HepG2 (cell line): Measurements from ENCODE around the gene RASA2. TPM values are rescaled to one million over a fixed set of nuclear protein-coding genes. Genes with fewer than 3 reads are reported as not detected.

Experiments
- ATAC-seq: fragments of 200-7000 bp; cut with Tn5 transposase; 3 replicates; pipeline ENCODE4 v1.9.1; 2020; ENCODE audit warnings: mild to moderate bottlenecking, moderate library complexity
- BruUV-seq: library from RNA; stranded (reverse); fragments of 400-500 nt; replicated peaks from 2 replicates; lab custom pipeline; 2021; lab: Mats Ljungman, UMichigan
- CTCF ChIA-PET: fragments of 300-600 bp; formaldehyde crosslinking; extraction: SDS; loops from one replicate; lab custom pipeline; 2021; ENCODE audit warnings: low total read pairs, inconsistent platforms, low intra/inter-chr PET ratio; lab: Yijun Ruan, JAX
- POLR2A ChIA-PET: fragments of 350-600 bp; sonication (Branson Sonifier 250); formaldehyde crosslinking; loops from one replicate; lab custom pipeline; 2020; ENCODE audit warnings: antibody characterized with exemption, inconsistent platforms; lab: Yijun Ruan, JAX
- DNase-seq: peaks from one replicate; pipeline ENCODE4 v3.0.0-alpha.2; 2015; ENCODE audit warnings: low spot score
- FAIRE-seq: peaks from 3 replicates; lab custom pipeline; 2011; peaks lifted over from hg19 to GRCh38; lab: Jason Lieb, UNC
- H2AFZ ChIP-seq: one replicate; pipeline ENCODE4 v1.6.1; 2011; ENCODE audit warnings: low read length, inconsistent platforms
- H3K27ac ChIP-seq: fragments of 300-600 bp; 3 replicates; pipeline ENCODE4 v1.8.0; 2011; ENCODE audit warnings: mixed run types, mild to moderate bottlenecking, mixed read lengths, low read length, inconsistent platforms; ENCODE audit not compliant: insufficient read depth; ENCODE audit errors: extremely low read length
- H3K27me3 ChIP-seq, 2 experiments: fragments of 200-600 bp in 1 of 2; 2 replicates in 1 of 2; 3 replicates in 1 of 2; pipeline versions ENCODE4 v1.6.0 to v1.8.0; 2011; ENCODE audit warnings: low read length in 2 of 2, mild to moderate bottlenecking in 2 of 2, moderate library complexity in 2 of 2, inconsistent platforms in 1 of 2; ENCODE audit not compliant: insufficient read depth in 2 of 2, control insufficient read depth in 1 of 2
- H3K36me3 ChIP-seq, 2 experiments: fragments of 200-600 bp in 1 of 2; replicated peaks in 1 of 2; 2 replicates in 1 of 2; 3 replicates in 1 of 2; pipeline versions ENCODE4 v1.5.1 to v1.8.0; 2011; ENCODE audit warnings: low read length in 2 of 2, inconsistent platforms in 1 of 2; ENCODE audit not compliant: insufficient read depth in 2 of 2, control insufficient read depth in 1 of 2
- H3K4me1 ChIP-seq: 2 replicates; pipeline ENCODE4 v1.5.1; 2012; ENCODE audit warnings: low read length, inconsistent platforms; ENCODE audit not compliant: insufficient read depth
- H3K4me2 ChIP-seq: 2 replicates; pipeline ENCODE4 v1.6.0; 2011; ENCODE audit warnings: low read depth, low read length, inconsistent platforms
- H3K4me3 ChIP-seq, 3 experiments: fragments of 200-600 bp in 1 of 3; sonication (generic), shearing (Covaris generic) in 1 of 3; replicated peaks in 1 of 3; 2 replicates each; pipeline ENCODE4 v1.5.1; 2011 to 2016; ENCODE audit warnings: low read length in 3 of 3, inconsistent platforms in 2 of 3, low read depth in 2 of 3, mild to moderate bottlenecking in 2 of 3, control low read depth in 1 of 3, mixed read lengths in 1 of 3; ENCODE audit not compliant: insufficient read depth in 1 of 3
- H3K79me2 ChIP-seq: one replicate; pipeline ENCODE4 v1.6.1; 2011; ENCODE audit warnings: low read length, inconsistent platforms; ENCODE audit not compliant: insufficient read depth
- H3K9ac ChIP-seq: 2 replicates; pipeline ENCODE4 v1.6.0; 2011; ENCODE audit warnings: mild to moderate bottlenecking, low read depth, low read length, inconsistent platforms; ENCODE audit not compliant: insufficient read depth
- H3K9me3 ChIP-seq: 2 replicates; pipeline ENCODE4 v1.5.1; 2012; ENCODE audit warnings: mild to moderate bottlenecking, low read length
- H4K20me1 ChIP-seq: 2 replicates; pipeline ENCODE4 v1.6.0; 2011; ENCODE audit warnings: inconsistent platforms, mild to moderate bottlenecking, low read length, moderate library complexity; ENCODE audit not compliant: insufficient read depth
- ETV6 ChIP-seq: sonication (generic); formaldehyde crosslinking; conservative IDR thresholded peaks from 2 replicates; pipeline ENCODE4 v1.4.0; 2020; ENCODE audit warnings: missing genetic modification reagents
- HOXA9 ChIP-seq: sonication (generic); formaldehyde crosslinking; IDR thresholded peaks from 2 replicates; pipeline ENCODE4 v1.8.1; 2022; ENCODE audit warnings: missing genetic modification reagents, mild to moderate bottlenecking, moderate library complexity, borderline replicate concordance
- KLF11 ChIP-seq: IDR thresholded peaks from 2 replicates; pipeline ENCODE4 v1.6.1; 2016; ENCODE audit warnings: missing compliant biosample characterization
- TBX2 ChIP-seq: sonication (generic); formaldehyde crosslinking; IDR thresholded peaks from 2 replicates; pipeline ENCODE4 v1.5.0; 2020; ENCODE audit warnings: missing genetic modification reagents, mild to moderate bottlenecking, borderline replicate concordance
- ZNF274 ChIP-seq: sonication (generic); formaldehyde crosslinking; IDR thresholded peaks from 2 replicates; pipeline ENCODE4 v1.5.1; 2020; ENCODE audit warnings: mild to moderate bottlenecking, missing genetic modification reagents
- ZNF431 ChIP-seq: sonication (generic); formaldehyde crosslinking; IDR thresholded peaks from 2 replicates; pipeline ENCODE4 v1.9.0; 2022; ENCODE audit warnings: missing genetic modification reagents, low read depth, mild to moderate bottlenecking, borderline replicate concordance
- WGBS: methylation state at CpG from one replicate; pipeline ENCODE4 v1.1.6; 2017; ENCODE audit warnings: low lambda C conversion rate; 5-methylcytosine and 5-hydroxymethylcytosine counted together
- in situ Hi-C: cut with HindIII; loops from 2 replicates; pipeline ENCODE4 v1.10.0; 2017; ENCODE audit warnings: low pct_unique_long_range_greater_than_20kb; ENCODE audit not compliant: extremely low pct_ligation_motif_present
- intact Hi-C: fragments of 100-400 bp; cut with micrococcal nuclease; formaldehyde crosslinking; loops from one replicate; pipeline ENCODE4 v1.10.0; 2022; ENCODE audit not compliant: unreplicated experiment
- polyA plus RNA-seq, 8 experiments: library from polyadenylated mRNA; depleted of rRNA in 3 of 8; stranded (reverse) in 7 of 8; unstranded in 1 of 8; fragments of >200 nt; fragmentation: Illumina TruSeq in 4 of 8; extraction: Trizol in 4 of 8; gene quantifications; 2 replicates each; pipeline versions ENCODE4 v1.2.1 to v1.2.3, GENCODE V29; 2011 to 2016; ENCODE audit warnings: low read depth in 4 of 8, missing spikeins in 1 of 8, mixed read lengths in 1 of 8; ENCODE audit not compliant: insufficient read depth in 1 of 8
- total RNA-seq, 5 experiments: library from RNA; depleted of rRNA; stranded (reverse); fragments of >200 nt; fragmentation: Illumina TruSeq; extraction: Trizol; gene quantifications; 2 replicates each; pipeline ENCODE4 v1.2.3, GENCODE V29; 2016; ENCODE audit warnings: low read depth in 1 of 5
- TF ChIP-seq, protein P1 (sequence below): sonication (generic); formaldehyde crosslinking; IDR thresholded peaks from 2 replicates; pipeline ENCODE4 v1.4.0; 2020; ENCODE audit warnings: mild to moderate bottlenecking, missing genetic modification reagents, borderline replicate concordance
- TF ChIP-seq, protein P2 (sequence below): sonication (generic); formaldehyde crosslinking; IDR thresholded peaks from 2 replicates; pipeline ENCODE4 v1.8.1; 2023; ENCODE audit warnings: mild to moderate bottlenecking, inconsistent platforms, moderate library complexity, missing genetic modification reagents, borderline replicate concordance
- TF ChIP-seq, protein P3 (sequence below): sonication (generic); formaldehyde crosslinking; IDR thresholded peaks from 2 replicates; pipeline ENCODE4 v1.4.0; 2020; ENCODE audit warnings: missing genetic modification reagents, borderline replicate concordance

Gene RASA2
- total and polyA plus RNA-seq, 2 of the 13 experiments (the other 11 are each of a cell fraction or from before 2014, with no cell fraction given), result 5.4 to 8.5 TPM

DNA sequence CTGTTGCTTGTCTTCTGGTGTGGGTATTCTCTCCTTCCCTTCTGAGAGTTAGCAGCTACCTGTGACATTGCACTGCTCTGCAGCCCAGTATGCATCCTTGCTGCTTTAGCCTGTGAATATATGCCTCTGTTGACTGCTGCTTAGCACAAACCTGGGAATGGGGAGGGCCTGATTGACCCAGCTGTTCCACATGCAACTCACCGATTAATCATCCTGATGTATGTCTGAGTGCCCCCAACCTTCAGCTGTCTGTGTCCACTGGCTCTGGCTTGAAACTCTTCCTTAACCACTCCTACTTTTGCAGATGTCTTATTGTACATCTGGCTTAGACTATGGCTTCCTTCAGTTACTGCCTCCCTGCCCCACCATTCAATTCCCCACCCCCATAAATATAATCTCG, 119.1 kb downstream of the RASA2 start:
- no peak overlapping the region for H3K4me2 ChIP-seq
- ATAC-seq (no peak), FAIRE-seq (no peak), DNase-seq (no peak)
- TF ChIP-seq, protein P1, sequence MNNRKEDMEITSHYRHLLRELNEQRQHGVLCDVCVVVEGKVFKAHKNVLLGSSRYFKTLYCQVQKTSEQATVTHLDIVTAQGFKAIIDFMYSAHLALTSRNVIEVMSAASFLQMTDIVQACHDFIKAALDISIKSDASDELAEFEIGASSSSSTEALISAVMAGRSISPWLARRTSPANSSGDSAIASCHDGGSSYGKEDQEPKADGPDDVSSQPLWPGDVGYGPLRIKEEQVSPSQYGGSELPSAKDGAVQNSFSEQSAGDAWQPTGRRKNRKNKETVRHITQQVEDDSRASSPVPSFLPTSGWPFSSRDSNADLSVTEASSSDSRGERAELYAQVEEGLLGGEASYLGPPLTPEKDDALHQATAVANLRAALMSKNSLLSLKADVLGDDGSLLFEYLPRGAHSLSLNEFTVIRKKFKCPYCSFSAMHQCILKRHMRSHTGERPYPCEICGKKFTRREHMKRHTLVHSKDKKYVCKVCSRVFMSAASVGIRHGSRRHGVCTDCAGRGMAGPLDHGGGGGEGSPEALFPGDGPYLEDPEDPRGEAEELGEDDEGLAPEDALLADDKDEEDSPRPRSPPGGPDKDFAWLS, result no peak
- TF ChIP-seq ZNF274 (CRISPR knock-in tag) (no peak), HOXA9 (CRISPR knock-in tag) (no peak), ZNF431 (no peak)
- no peak overlapping the region for H3K4me3 ChIP-seq
- no peaks in the 10 kb centered on the region for H3K9me3 ChIP-seq
- no peaks in the 10 kb centered on the region for H3K4me1 ChIP-seq
- no TSS peak for BruUV-seq
- in situ Hi-C loops, result no loop called here
- H4K20me1 ChIP-seq, result no peaks in the 10 kb centered on the region
- no peaks in the 10 kb centered on the region for H3K27me3 ChIP-seq
- intact Hi-C loops, result no loop called here
- no peak overlapping the region for H3K9ac ChIP-seq
- H3K27ac ChIP-seq, result no peak overlapping the region
- 100% methylated on average over 2 of the region's 2 CpGs for WGBS
- POLR2A ChIA-PET, result no interaction called here
- H3K36me3 ChIP-seq, result peaks cover 4 to 29% of the 10 kb centered on the region in 2 experiments; a peak in 4 of 5 replicates
- CTCF ChIA-PET, result no interaction called here
- no peaks in the 10 kb centered on the region for H3K79me2 ChIP-seq
- H2AFZ ChIP-seq, result no peak overlapping the region

DNA sequence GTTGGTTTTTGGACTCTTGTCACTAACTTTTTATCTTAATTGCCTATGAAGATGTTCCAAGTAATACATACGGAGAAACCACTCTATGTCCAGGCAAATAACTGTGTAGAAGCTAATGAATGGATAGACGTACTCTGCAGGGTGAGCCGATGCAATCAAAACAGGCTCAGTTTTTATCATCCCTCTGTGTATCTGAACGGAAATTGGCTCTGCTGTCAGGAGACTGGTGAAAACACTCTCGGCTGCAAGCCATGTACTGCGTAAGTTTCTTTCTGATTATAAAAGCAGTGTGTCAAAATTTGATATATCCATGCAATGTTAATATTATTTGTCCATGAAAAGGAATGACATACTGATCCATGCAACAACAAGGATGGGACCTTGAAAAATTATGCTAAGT, 121.6 kb downstream of the RASA2 start:
- H2AFZ ChIP-seq, result no peak overlapping the region
- H3K27me3 ChIP-seq, result no peaks in the 10 kb centered on the region
- ATAC-seq (no peak), DNase-seq (no peak), FAIRE-seq (no peak)
- no peaks in the 10 kb centered on the region for H3K9me3 ChIP-seq
- WGBS, result 96% methylated on average over 6 of the region's 6 CpGs
- ChIA-PET POLR2A (no interaction called here), CTCF (no interaction called here)
- no peaks in the 10 kb centered on the region for H3K79me2 ChIP-seq
- no TSS peak for BruUV-seq
- no peaks in the 10 kb centered on the region for H3K4me1 ChIP-seq
- H3K27ac ChIP-seq, result no peak overlapping the region
- in situ Hi-C loops (no loop called here), intact Hi-C loops (no loop called here)
- H3K4me2 ChIP-seq, result no peak overlapping the region
- no peaks in the 10 kb centered on the region for H4K20me1 ChIP-seq
- no peak overlapping the region for H3K4me3 ChIP-seq
- peaks cover 8 to 40% of the 10 kb centered on the region in 2 experiments; a peak in 4 of 5 replicates for H3K36me3 ChIP-seq
- H3K9ac ChIP-seq, result no peak overlapping the region
- TF ChIP-seq ETV6 (CRISPR knock-in tag), result no peak
- no peak for TF ChIP-seq TBX2
- no peak for TF ChIP-seq KLF11 (CRISPR knock-in tag)
- TF ChIP-seq, protein P2, sequence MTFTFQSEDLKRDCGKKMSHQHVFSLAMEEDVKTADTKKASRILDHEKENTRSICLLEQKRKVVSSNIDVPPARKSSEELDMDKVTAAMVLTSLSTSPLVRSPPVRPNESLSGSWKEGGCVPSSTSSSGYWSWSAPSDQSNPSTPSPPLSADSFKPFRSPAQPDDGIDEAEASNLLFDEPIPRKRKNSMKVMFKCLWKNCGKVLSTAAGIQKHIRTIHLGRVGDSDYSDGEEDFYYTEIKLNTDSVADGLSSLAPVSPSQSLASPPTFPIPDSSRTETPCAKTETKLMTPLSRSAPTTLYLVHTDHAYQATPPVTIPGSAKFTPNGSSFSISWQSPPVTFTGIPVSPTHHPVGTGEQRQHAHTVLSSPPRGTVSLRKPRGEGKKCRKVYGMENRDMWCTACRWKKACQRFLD (CRISPR knock-in tag), result no peak
- TF ChIP-seq, protein P3, sequence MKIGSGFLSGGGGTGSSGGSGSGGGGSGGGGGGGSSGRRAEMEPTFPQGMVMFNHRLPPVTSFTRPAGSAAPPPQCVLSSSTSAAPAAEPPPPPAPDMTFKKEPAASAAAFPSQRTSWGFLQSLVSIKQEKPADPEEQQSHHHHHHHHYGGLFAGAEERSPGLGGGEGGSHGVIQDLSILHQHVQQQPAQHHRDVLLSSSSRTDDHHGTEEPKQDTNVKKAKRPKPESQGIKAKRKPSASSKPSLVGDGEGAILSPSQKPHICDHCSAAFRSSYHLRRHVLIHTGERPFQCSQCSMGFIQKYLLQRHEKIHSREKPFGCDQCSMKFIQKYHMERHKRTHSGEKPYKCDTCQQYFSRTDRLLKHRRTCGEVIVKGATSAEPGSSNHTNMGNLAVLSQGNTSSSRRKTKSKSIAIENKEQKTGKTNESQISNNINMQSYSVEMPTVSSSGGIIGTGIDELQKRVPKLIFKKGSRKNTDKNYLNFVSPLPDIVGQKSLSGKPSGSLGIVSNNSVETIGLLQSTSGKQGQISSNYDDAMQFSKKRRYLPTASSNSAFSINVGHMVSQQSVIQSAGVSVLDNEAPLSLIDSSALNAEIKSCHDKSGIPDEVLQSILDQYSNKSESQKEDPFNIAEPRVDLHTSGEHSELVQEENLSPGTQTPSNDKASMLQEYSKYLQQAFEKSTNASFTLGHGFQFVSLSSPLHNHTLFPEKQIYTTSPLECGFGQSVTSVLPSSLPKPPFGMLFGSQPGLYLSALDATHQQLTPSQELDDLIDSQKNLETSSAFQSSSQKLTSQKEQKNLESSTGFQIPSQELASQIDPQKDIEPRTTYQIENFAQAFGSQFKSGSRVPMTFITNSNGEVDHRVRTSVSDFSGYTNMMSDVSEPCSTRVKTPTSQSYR (CRISPR knock-in tag), result no peak
